Measurements from ENCODE around the gene EIF2AK2.

The EIF2AK2 gene

DNA sequence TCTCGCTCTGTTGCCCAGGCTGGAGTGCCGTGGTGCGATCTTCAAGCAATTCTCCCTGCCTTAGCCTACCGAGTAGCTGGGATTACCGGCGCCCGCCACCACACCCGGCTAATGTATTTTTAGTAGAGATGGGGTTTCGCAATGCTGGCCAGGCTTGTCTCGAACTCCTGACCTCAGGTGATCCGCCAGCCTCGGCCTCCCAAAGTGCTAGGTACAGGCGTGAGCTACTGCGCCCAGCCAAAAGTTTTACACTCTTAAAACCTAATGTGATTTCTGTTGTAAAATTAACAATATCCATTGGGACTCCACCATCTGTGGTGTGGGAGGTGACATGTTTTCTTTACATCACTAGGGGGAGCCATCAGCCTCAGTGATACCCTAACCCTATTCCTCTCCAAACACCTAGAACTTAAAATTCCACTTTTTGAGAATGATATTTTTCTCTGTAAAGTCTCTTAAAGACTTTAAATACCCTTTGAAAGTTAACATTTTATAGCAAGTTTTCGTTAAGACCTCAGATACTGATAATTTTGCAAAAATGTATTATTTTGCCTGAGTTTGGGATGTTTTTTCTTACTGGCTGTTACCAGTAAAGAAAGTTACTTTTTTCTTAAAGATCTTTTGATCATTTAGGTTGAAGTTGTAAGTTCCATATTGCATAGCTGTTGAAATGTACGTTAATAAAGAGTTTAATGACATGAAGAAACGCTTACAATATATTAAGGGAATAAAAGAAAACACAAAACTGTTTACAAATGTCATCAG, 11.6 kb upstream of the EIF2AK2 start:
- FAIRE-seq = peak; percentile 94

DNA sequence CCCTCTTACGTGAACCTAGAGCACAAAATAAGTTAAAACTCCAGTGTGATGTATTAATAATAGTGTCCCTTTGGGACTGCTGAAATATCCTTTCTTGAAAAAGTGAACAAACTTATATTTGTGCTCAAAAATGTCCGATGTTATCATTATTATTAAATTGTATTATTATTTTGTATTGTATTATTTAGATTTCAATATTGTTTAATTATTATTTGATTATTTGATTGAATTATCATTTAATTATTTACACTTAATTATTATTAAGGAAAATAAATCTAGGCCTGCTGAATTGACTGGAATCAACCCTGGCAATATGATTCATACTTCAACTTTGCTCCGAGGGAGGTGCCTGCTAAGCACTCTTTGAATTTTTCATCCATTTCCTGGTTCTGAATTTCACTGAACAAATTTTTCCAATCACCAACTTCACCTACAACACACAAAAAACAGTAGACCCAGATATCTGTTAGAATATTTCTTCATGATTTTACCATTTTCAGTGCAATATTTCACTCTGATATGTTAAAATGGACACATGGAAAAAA, 10.9 kb upstream of the EIF2AK2 start:
- FAIRE-seq = peak; percentile 75

DNA sequence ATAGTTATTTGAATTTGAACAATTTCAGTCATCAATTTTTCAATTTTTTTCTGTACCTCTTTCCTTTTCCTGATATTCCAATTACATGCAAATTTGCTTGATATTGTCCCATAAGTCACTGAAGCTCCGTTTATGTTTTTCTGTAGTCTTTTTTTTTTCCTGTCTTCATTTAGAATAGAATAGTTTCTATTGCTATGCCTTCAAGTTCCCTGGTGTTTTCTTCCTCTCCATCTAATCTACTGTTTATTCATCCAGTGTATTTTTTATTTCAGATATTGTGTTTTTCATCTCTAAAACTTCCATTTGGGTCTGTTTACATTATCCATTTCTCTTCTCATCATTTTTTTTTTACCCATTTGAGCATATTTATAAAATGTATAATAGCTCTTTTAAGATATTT, 8.0 kb upstream of the EIF2AK2 start:
- FAIRE-seq = no peak

DNA sequence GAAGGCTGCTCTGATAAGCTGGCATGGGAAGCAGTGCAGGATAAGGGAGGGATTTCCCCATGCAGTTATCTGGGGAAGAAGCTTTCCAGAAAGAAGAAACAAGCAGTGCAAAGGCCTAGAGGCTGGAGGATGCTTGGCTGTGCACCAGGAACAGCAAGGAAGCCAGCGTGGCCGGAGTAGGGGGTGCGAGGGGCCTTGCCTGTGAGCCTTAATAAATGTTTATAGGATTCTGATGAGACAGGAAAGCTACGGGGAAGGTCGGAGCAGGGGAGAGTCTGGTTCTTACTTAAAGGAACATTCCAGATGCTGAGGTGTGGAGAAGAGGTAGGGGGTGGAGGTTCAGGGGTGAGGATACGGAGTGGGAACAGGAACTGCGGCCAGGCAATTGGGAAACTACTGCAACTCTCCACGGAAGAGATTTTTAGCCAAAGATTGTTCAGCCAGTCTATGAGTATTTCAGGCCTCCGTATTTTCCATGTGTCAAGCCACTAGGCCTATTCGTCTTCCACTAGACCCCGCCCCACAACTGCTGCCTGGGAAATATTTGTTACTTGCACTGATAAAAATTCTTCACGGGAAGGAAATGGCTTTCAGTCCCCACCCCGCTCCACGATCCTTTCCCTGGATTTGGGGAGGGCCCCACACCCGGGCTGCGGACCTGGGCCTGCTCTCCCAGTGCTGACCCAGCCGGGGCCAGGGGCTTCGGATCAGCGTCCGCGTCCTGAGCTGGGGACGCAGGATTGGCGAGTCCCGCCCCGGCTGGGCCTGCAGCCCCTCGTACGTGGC, 516 bp downstream of the EIF2AK2 start:
- FAIRE-seq = no peak

DNA sequence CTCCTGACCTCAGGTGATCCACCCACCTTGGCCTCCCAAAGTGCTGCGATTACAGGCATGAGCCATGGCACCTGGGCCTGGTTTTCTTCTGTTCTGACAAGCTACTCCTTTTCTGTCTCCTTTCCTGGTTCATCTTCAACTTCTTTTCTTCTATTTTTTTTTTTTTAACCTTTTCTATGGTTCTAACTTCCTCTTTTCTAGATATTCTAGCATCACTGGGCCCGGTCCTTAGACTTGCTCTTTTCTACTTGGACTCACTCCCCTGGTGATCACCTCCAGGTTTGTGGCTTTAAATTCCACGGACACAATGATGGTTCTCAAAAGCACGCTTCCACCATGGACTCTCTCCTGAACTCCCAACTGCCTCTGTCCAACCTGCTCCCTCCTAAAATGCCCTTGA, 2.0 kb downstream of the EIF2AK2 start:
- FAIRE-seq = no peak

DNA sequence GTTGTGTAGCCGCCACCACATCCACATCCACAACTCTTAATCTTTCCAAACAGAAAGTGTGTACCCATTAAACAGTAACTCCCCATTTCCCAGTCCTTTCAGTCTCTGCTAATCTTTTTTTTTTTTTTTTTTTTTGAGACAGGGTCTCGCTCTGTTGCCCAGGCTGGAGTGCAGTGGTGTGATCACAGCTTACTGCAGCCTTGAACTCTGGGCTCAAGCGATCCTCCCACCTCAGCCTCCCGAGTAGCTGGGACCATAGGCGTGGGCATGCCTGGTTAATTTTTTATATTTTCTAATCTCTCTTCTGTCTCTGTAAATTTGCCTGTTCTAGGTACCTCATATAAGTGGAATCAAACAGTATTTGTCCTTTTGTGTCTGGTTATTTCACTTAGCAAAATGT, 3.6 kb downstream of the EIF2AK2 start:
- no peak for FAIRE-seq

DNA sequence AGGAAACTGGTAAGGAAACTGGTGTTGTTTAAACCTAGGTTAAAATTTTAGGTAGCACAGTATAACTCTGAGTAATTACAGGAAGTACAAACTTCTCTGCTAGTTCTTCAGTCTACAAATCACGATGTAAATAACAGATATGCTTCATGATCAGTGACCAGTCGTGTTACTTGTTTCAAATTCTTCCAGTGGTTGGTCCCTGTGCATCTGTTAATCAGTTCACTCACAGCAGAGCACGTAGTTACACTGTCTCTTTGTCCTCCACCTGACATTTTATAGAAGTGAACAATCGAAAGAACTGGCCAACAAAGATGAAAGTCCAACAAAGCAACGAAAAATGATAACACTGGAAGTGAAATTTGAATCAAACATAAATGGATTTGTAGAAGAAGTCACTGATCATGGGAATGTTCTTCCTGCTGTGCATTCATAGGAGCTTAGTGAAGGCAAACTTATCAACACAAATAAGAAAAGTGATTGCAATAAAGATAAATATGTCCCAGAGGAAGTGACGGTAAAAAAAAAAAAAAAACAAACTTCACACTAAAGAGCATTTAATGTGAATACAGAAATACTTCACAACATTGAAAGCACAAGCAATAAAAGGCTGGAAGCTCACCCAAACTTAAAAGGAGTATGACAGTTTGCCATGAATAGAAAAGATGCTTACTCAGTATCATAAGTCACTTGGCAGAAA, 7.0 kb downstream of the EIF2AK2 start:
- FAIRE-seq = no peak

DNA sequence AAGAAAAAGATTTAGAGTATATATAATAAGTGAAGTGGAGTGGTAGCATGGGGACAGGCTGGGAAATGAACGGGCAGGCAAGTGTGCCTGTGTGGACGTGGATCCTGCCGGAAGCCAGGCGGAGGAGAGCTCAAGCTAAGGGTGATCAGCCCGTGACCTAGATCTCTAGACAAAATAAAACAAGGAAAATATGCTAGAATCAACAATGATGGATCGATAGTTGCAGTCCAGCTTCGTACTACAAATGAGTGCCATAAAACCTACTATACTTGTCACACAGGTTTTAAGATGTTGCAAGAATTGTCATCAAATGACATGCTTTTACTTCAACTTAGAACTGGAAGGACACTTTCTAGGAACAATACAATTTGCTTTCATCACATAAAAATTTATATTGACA, 8.5 kb downstream of the EIF2AK2 start:
- no peak for FAIRE-seq

DNA sequence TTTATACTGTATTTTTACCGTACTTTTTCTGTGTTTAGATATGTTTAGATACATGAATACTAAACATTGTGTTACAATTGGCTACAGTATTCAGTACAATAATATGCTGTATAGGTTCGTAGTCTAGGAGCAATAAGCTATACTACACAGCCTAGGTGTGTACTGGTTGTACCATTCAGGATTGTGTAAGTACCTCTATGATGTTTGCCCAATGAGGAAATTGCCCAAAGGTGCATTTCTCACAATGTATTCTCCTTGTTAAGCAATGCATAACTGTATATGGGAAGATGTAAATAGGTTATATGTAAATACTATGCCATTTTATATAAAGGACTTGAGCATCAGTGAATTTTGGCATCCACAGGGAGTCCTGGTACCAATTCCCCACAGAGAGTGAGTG, 10.7 kb downstream of the EIF2AK2 start:
- FAIRE-seq = no peak

DNA sequence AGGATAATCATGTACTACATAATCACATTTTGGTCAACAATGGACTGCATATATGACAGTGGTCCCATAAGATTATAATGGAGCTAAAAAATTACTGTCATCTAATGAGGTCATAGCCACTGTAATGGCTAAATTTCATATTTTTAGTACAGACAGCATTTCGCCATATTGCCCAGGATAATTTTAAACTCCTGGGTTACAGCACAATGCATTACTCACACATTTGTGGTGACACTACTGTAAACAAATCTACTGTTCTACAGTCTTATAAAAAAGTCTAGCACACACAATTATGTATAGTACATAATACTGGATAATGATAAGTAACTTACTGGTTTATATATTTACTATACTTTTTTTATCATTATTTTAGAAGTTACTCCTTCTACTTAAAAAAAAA, 12.8 kb downstream of the EIF2AK2 start:
- no peak for FAIRE-seq

DNA sequence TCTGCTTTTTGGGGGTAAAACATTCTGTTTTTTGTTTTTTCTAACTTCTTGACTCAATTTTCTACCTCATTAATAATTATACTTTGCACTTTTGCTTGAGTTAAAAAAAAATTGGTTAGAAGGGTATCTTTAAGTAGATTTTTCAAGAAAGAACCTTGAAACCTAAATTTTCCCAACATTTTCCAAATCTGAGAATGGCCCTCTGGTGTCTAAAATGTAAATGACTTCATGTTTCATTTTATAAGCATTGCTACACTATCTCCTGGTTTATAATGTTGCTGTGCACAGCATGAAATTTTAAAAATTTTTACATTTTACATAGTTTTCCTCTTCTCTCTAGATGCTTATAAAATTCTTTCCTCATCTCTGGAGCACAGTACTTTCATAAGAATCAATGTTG, 14.2 kb downstream of the EIF2AK2 start:
- FAIRE-seq = no peak

DNA sequence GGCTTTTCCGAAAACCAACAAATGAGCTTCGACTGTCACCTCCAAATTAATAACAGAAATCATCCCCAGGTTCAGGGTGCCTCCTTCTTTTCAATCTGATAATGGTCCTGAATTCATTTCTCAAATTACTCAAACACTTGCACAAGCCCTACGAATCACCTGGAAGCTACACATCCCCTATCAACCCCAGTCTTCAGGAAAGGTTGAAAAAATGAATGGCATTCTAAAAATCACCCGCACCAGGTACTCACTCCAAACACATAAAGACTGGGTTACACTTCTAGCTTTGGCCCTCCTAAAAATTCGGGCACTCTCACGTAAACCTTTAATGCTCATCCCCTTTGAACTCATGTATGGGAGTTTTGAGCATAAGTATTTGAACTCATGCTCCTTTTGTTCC, 23.9 kb downstream of the EIF2AK2 start:
- FAIRE-seq = no peak

DNA sequence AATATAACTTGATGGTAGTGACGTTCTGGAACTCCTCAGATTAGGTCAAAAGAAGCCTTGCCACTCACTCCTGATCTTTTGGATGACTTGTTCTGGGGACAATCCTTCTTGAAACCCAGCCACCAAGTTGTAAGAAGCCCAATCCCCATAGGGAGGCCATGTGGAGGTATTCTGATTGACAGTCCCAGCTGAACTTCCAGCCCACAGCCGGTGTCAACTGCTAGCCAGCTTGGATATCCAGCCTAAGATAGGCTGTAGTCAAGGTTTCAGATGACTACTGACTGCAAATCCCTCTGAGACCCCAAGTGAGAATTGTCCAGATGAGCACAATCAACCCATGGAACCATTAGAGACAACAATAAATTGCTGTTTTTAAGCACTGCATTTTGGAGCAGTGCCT, 31.4 kb downstream of the EIF2AK2 start:
- FAIRE-seq = no peak

DNA sequence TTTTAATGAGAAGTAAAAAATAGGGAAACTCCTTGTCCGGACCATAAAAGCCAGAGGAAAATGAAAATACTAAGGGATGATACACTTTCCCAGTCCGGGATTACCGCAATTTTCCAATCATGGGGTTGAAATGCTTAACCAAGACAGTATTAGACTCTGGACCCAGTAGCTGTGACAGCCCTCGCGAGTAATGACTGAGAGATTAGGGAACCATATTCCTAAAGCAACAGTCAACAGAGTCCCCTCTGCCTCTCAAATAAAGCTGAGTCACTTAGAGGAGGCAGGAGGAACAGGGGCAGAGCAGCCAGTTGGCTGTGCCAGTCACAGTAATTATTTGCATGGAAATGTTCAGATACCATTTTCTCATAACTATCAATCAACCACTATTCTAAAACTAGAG, 37.6 kb downstream of the EIF2AK2 start:
- FAIRE-seq = no peak

DNA sequence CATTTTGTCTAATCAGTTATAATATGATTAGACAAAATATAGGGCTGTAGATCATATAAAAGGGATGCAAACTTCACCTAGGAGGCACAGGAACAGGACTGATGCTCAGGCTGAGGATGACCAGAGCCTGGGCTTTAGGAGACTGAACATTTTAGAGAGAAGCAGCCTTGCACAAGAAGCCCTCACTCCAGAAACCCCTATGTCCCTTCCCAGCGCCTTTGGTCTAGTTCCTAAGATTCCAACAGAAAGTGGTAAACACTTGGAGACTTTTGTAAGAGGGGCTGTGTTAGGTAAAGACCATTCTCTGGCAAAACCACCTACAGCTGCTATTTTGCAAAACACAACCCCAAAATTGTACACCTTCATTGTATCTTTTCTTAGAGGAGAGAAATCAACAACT, 39.2 kb downstream of the EIF2AK2 start:
- no peak for FAIRE-seq

DNA sequence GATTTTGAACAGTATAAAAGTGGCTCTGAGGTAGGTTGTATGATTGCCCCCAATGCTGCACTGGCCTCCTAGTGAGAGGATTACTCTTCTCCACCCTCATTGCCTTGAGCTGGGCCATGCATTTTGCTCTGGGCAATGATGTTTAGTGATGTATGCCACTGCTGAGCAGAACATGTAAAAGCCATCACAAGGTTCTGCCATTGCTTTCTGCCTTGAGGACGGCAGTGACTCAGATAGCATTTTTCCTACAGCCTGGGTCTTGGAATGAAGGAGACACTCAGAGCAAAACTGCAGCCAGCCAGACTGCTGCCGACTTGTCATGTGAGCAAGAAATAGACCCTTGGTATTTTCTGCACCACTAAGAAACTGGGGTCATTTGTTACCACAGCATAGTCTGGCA, 44.8 kb downstream of the EIF2AK2 start:
- FAIRE-seq = no peak

DNA sequence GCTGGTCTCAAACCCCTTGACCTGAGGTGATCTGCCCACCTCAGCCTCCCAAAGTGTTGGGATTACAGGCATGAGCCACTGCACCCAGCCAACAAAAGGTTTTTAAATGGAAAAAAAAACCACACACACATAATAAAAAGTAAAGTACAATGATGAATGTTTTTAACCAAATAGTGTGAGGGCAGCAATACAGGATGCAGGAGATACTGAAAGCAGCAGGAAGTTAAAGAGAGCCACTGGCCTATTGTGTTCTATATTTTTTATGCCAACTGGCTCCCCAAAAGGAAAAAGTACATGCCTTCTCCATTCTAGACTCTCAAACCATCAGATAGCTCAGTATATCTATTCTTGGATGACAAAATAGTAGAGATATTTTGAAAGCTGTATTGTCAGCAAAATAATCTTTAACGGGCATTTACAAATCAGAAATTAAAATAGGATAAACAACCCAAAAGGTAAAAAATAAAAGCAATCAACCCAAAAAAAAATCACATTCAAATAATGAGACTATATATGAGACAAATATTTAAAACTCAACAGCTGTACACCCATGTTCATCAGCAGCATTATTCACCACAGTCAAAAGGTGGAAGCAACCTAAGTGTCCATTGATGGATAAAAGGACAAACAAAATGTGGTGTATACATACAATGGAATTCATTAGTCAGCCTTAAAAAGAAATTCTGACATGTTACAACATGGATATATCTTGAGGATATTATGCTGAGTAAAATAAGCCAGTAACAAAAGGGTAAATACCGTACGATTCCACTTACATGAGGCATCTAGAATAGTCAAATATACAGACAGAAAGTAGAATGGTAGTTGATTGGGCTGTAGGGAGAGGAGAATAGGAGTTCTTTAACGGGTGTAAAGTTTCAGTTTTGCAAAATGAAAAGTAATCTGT, 46.2 kb downstream of the EIF2AK2 start:
- FAIRE-seq = no peak

DNA sequence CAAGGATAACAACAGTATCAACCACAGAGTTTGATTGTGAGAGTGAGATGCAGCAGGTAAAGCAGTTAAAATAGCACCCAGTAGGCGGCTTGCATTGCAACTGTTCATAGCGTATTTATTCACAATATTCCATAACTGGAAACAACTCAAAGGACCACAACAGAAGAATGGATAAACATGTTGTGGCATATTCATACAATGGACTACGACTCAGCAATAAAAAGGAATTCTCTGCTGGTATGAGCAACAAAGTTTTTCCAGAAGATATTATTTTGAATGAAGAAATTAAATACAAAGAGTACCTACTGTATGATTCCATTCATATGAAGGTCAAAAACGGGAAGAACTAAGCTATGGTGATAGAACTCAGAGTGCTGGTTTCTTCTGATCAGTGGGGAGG, 47.3 kb downstream of the EIF2AK2 start:
- no peak for FAIRE-seq

DNA sequence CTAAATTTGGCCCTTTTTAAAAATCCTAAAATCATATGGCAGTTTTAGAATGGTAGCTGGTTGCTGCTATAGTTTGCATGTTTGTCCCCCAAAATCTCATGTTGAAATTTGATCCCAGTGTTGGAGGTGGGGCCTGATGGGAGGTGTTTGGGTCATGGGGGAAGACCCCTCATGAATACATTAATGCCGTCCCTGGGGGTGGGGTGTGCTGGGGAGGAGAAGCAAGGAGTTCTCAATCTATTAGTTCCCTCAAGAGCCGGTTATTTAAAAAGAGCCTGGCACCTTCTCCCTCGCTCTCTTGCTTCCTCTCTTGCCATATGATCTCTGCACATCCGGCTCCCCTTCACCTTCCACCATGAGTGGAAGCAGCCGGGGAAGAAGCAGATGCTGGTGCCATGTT, 51.6 kb downstream of the EIF2AK2 start:
- no peak for FAIRE-seq

DNA sequence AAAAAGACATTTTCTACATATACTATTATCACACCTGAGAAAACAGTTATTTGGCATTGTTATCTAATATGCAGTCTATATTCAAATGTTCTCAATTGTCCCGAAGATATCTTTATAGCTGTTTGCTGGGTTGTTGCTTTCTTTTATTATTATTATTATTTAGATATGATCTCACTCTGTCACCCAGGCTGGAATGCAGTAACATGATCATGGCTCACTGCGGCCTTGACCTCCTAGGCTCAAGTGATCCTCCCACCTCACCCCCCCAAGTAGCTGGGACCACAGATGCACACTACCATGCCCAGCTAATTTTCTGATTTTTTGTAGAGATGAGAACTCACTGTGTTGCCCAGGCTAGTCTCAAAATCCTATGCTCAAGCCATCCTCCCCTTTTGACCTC, 52.6 kb downstream of the EIF2AK2 start:
- no peak for FAIRE-seq

DNA sequence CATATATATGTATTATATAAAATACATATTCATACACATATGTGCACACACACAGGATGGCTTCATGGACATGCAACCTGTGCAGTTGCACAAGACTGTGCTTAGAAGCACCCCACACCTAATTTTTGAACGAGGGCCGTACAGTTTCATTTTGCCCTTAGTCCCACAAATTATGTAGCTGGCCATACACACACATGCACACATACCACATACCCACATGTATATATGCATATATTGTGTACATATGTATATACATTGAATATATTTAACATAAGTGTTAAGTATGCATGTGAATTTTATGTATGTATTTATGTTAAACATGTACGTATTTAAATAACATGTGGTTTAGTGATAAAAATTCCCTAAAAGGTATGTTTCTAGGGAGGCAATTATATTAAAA, 54.2 kb downstream of the EIF2AK2 start:
- no peak for FAIRE-seq

DNA sequence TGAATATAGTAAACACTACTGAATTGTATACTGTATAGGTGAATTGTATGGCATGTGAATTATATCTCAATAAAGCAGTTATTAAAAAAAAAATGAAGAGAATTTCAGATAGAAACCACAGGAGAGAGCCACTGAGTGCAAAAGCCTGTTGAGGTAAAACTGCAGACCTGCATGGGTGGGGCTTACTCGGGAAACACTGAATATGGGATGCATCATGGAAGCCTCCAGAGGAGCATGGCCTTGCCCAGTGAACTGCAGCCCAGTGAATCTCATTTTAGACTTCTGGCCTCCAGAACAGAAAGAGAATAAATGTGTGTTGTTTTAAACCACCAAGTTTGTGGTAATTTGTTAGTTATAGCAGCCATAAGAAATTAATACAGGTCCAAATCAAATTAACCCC, 56.7 kb downstream of the EIF2AK2 start:
- no peak for FAIRE-seq
